Ovary (tissue), 3 donors: ENCODE results near the gene REP15.

Source experiments
- CTCF ChIP-seq, 3 donors: fragments of 450-650 bp in 2 of 3; fragments of 200-600 bp in 1 of 3; IDR thresholded peaks; one replicate each; pipeline versions ENCODE4 v1.5.1 to v1.8.0; 2016 to 2022; ENCODE audit warnings: antibody characterized with exemption in 3 of 3, mild to moderate bottlenecking in 1 of 3
- EP300 ChIP-seq: sonication (generic); formaldehyde crosslinking; IDR thresholded peaks from one replicate; pipeline ENCODE4 v1.6.1; 2017; ENCODE audit warnings: antibody characterized with exemption
- donor health status: DM: no; HTN: no; CAD: no.

- no peak for TF ChIP-seq EP300
- no peak for TF ChIP-seq CTCF (IDR thresholded peaks at IDR 0.05)
These were observed at the start of gene REP15 for GRCh38 chr12:27696293-27696652.
